ENCODE measurements around the gene RCSD1.

GRCh38 chr1:167734227-167734626 is 104.2 kb downstream of the RCSD1 start:
- TF ChIP-seq, protein P1, sequence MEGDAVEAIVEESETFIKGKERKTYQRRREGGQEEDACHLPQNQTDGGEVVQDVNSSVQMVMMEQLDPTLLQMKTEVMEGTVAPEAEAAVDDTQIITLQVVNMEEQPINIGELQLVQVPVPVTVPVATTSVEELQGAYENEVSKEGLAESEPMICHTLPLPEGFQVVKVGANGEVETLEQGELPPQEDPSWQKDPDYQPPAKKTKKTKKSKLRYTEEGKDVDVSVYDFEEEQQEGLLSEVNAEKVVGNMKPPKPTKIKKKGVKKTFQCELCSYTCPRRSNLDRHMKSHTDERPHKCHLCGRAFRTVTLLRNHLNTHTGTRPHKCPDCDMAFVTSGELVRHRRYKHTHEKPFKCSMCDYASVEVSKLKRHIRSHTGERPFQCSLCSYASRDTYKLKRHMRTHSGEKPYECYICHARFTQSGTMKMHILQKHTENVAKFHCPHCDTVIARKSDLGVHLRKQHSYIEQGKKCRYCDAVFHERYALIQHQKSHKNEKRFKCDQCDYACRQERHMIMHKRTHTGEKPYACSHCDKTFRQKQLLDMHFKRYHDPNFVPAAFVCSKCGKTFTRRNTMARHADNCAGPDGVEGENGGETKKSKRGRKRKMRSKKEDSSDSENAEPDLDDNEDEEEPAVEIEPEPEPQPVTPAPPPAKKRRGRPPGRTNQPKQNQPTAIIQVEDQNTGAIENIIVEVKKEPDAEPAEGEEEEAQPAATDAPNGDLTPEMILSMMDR (IDR thresholded peaks at IDR 0.05): no peak
- TF ChIP-seq POLR2A (IDR thresholded peaks at IDR 0.05): no peak

Measured in uterus (tissue), 2 donors.